ENCODE results near the gene ADNP2. TPM values are rescaled to one million over a fixed set of nuclear protein-coding genes. Genes with fewer than 3 reads are reported as not detected.

ADNP2 gene
- total RNA-seq, 4 donors from 2014 or later = 18.1 to 22.6 (median 19.9) TPM

GRCh38 chr18:80177128-80177527 lies 68.1 kb downstream of the ADNP2 start:
- TF ChIP-seq POLR2A (IDR thresholded peaks at IDR 0.05) (no peak), CTCF (IDR thresholded peaks at IDR 0.05) (no peak)
- WGBS, 2 donors = 71 to 76% methylated on average over 8 of the region's 8 CpGs
- no peak overlapping the region for H3K4me3 ChIP-seq (ENCODE audit: low read depth, poor library complexity, severe bottlenecking)
- no peak for DNase-seq (ENCODE audit: low spot score in 2 of 2)
- intact Hi-C loops (cut with DNase I; ENCODE audit: low total_unique reads) = no loop called here

GRCh38 chr18:80178935-80179818 lies 70.1 kb downstream of the ADNP2 start:
- no peak overlapping the region for H3K4me3 ChIP-seq (ENCODE audit: low read depth, poor library complexity, severe bottlenecking)
- DNase-seq (ENCODE audit: low spot score in 2 of 2) = no peak
- 46 to 58% methylated on average over 30 of the region's 30 CpGs for WGBS, 2 donors
- intact Hi-C loops (cut with DNase I; ENCODE audit: low total_unique reads) = no loop called here
- TF ChIP-seq POLR2A (IDR thresholded peaks at IDR 0.05) (no peak), CTCF (IDR thresholded peaks at IDR 0.05) (no peak)

- TF ChIP-seq CTCF (IDR thresholded peaks at IDR 0.05) (no peak), POLR2A (IDR thresholded peaks at IDR 0.05) (no peak)
- intact Hi-C loops (cut with DNase I; ENCODE audit: low total_unique reads) = no loop called here
- no peak overlapping the region for H3K4me3 ChIP-seq (ENCODE audit: low read depth, poor library complexity, severe bottlenecking)
- no peak for DNase-seq (ENCODE audit: low spot score in 2 of 2)
- WGBS, 2 donors = 46 to 50% methylated on average over 13 to 14 of the region's 20 CpGs
Observed at GRCh38 chr18:80179857-80180558, 70.9 kb downstream of the ADNP2 start.

- no peak for TF ChIP-seq POLR2A (IDR thresholded peaks at IDR 0.05)
- TF ChIP-seq CTCF (IDR thresholded peaks at IDR 0.05) = no peak
- 65 to 88% methylated on average over 26 to 33 of the region's 33 CpGs for WGBS, 2 donors
- no peak overlapping the region for H3K4me3 ChIP-seq (ENCODE audit: low read depth, poor library complexity, severe bottlenecking)
- no peak for DNase-seq (ENCODE audit: low spot score in 2 of 2)
- intact Hi-C loops (cut with DNase I; ENCODE audit: low total_unique reads) = no loop called here
Observed at GRCh38 chr18:80180778-80181564, 71.9 kb downstream of the ADNP2 start.

- no peak overlapping the region for H3K4me3 ChIP-seq (ENCODE audit: low read depth, poor library complexity, severe bottlenecking)
- WGBS, 2 donors = 49 to 68% methylated on average over 12 of the region's 12 CpGs
- intact Hi-C loops (cut with DNase I; ENCODE audit: low total_unique reads) = no loop called here
- no peak for TF ChIP-seq POLR2A (IDR thresholded peaks at IDR 0.05)
- no peak for TF ChIP-seq CTCF (IDR thresholded peaks at IDR 0.05)
- no peak for DNase-seq (ENCODE audit: low spot score in 2 of 2)
Observed at GRCh38 chr18:80181642-80182461, 72.8 kb downstream of the ADNP2 start.
